Stimulated activated CD8-positive, alpha-beta memory T cell treated with anti-CD3 and anti-CD28 coated beads, Interleukin-15, amount 100 ng/mL, for 4 hours (primary cell): ENCODE results near the gene KRTAP20-1.

Source experiments
- DNase-seq, 2 donors: peaks; one replicate each; pipeline ENCODE4 v3.0.0-alpha.2; 2020; ENCODE audit warnings: low read depth in 2 of 2

Gene KRTAP20-1, protein sequence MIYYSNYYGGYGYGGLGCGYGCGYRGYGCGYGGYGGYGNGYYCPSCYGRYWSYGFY

DNA sequence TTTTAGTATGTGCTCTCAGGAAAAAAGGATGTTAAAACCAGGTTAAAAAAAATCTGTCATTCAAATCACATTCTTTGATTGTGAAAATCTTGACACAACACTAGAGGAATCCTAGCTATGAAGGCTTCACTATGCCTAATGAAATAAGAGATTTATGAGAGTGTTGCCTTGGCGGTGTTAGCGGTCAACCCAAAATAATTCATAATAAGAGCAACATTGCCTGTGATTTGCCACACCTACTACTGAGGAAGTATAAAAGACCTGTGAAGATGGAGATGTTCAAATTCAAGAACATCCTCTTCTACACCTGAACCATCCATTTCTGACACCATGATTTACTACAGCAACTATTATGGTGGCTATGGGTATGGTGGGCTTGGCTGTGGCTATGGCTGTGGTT lies at the start of gene KRTAP20-1:
TSS of gene KRTAP20-1 (plus strand) at position 301 of the 400 bp plus-strand sequence. CDS start at position 331, 30 bp downstream.
- no peak for DNase-seq

DNA sequence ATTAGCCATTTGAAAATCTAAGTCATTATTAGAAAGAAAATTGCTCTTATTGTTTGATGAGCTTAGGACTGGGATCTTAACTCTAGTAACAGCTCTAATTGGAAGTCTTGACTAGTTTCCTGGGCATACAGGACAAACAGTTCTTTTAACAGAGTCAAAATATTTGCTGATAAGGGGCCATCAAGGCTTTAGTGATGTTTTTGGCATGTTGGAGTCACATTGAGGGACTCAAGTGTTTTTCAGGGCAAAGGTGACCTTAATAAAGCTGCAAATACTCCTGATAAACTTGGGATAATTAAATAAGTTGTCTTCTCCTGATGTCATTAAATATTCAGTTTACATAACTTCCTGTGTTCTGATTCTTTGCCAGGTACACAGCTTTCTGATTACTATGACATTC lies 48.6 kb upstream of the KRTAP20-1 start:
- no peak for DNase-seq

DNA sequence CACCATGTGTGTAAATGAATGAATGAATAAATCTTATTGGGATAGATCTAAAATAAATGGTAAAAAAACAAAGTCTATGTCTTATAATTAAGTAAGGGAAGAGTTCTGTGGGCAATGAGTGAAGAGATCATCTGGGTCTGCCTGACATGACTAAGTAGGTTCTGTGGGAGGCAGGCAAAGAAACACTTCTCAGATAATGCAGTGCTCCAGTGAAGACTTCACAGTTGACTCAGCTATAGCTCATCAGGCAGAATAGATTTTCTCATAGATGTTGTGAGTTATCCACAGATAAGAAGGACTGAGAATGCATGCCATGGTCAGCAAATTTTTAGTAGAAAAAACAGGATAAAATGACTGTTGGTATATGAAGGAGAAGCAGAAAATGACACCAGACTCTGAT lies 38.5 kb upstream of the KRTAP20-1 start:
- DNase-seq, result no peak

DNA sequence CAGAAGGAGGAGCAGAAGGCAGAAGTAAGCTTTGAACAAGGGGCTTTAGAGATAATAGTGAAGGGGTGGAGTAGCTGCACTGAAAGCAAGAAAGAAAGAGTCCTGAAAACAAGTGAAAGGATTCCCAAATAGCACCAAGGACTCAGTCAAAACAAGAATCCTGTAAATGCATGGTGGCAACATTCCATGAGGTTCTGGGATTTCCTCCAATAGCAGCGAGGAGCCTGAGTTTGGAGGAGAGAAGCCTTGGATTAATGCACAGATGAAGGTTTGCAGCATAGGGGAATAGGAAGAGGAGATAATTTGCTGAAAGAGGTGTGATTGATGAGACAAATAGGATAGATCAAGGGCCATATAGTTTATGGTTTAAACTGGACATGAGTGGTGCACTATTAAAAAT lies 36.9 kb upstream of the KRTAP20-1 start:
- DNase-seq, result no peak

DNA sequence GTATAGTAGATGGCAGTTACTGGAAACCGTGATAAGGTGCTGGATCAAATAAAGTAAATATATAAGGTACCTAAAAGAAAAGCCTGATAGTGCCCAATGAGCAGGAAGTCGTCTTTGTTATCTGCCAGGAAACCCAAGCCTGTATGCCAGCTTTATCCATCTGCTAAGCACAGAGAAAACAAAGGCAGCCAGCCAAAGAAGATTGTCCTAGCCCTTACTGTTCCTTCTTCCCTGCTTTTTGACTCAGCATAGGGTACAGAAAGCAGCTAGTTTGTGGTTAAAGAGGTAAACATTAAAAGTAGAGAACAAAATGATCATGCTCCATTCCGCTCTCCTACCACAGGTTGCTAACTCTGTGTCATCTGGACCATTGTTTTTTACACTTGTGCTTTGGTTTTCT lies 36.1 kb upstream of the KRTAP20-1 start:
- no peak for DNase-seq

DNA sequence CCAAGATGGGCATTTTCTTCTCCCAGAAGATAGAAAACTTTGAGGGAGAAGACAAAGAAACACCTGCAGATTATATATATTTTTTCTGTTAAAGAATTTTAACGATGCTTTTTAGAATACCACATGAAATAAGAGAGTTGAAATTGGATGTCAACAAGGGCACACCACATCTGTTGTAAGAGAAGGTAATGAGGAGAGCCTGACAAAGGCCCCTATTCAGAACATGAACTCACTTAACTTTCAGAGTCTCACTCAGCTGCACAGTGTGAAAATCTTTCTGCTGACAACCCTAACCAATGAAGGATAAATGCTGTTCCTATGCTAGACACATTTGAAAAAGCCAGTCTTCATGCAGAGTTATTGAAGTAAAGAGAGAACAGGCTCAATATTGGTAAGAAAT lies 33.4 kb upstream of the KRTAP20-1 start:
- DNase-seq, result no peak

DNA sequence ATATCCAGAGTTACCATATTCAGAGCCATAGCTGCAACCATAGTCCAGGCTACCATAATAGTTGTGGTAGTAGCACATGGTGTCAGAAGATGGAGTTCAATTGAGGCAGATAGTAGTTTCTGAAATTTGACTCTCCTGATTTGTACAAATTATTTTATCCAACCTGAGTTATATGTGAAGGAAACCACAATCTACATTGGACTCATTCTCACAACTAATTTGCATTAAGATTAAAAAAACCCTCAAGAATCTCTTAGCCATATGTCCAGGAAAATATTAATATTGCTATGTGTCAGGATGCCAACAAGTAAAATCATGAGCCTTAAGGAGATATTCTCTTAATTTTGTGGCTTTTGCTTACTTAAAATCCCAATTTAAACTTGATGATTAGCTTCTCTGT lies 25.9 kb upstream of the KRTAP20-1 start, which contains the start of gene KRTAP22-2:
TSS of gene KRTAP22-2 (minus strand) at position 101 of the 400 bp plus-strand sequence.
- DNase-seq, result no peak

DNA sequence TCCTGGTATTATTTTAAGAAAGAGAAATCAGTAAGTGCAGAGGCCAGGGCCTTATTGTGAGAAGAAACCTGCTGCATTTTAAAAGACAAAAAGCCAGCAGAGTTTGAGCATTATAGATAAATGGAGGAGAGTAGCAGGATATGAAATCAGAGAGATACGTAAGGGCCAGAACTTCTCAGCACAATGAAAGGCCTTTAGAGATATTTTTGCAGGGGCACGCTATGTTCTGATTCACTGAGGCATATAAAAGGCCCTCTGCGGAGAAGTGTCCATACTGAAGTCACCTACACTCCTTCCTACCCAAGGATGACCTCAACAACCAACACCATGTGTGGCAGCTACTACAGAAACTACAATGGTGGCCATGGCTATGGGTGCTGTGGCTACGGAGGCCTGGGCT lies 24.1 kb upstream of the KRTAP20-1 start, which contains the start of gene KRTAP6-3:
TSS of gene KRTAP6-3 (plus strand) at position 301 of the 400 bp plus-strand sequence. CDS start at position 307, 6 bp downstream.
- DNase-seq, result no peak

DNA sequence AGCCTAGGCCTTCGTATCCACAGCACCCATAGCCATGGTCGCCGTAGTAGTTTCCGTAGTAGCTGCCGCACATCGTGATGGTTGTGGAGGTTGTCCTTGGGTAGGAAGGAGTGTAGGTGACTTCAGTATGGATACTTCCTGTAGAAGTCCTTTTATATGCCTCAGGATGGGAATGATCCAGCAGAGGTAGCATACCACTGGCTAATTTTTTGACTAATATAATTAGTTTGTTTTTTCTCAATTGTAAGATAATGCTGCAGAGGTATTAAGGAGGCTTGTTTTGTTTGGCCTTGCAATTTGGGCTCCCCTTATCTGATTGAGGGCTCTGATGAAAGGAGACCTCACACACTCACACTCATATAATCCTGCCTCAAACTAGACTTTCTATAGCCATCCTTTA lies 17.4 kb upstream of the KRTAP20-1 start, which contains the start of gene KRTAP6-2:
TSS of gene KRTAP6-2 (minus strand) at position 101 of the 400 bp plus-strand sequence. CDS start at position 73, 28 bp downstream.
- DNase-seq, result no peak

DNA sequence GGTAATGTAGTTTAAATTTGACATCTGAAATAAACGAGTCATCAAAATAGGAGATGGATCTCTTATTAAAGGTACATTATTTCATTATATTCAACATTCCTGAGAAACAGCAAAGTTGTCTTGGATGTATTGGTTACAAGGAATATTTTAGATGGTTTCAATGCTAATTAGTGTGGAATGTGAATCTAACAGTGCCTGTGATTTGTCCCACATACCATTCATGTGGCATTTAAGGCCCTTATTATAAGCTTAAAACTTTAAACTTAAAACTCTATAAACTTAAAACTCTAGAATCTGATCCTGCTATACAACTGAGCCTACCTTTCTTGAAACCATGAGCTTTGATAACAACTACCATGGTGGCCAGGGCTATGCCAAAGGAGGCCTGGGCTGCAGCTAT lies 15.4 kb upstream of the KRTAP20-1 start, which contains the start of gene KRTAP22-1:
TSS of gene KRTAP22-1 (plus strand) at position 301 of the 400 bp plus-strand sequence.
- no peak for DNase-seq

DNA sequence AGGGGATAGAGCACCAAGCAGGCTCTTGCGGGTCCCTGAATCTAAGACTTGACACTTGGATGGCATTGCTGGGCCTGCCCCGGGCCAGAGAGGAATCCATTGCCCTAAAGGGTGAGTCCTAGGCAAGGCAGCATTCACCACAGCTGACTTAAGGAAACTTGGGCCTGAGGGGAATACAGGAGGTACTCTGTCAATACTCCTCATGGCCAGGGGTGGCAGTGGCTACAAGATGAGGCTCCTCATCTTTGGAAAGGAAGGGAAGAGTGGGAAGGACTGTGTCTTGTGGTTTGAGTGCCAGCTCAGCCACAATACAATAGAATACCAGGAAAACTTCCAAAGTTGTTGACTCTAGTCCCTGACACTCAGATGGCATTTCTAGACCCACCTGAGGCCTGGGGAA lies 10.3 kb upstream of the KRTAP20-1 start:
- no peak for DNase-seq

DNA sequence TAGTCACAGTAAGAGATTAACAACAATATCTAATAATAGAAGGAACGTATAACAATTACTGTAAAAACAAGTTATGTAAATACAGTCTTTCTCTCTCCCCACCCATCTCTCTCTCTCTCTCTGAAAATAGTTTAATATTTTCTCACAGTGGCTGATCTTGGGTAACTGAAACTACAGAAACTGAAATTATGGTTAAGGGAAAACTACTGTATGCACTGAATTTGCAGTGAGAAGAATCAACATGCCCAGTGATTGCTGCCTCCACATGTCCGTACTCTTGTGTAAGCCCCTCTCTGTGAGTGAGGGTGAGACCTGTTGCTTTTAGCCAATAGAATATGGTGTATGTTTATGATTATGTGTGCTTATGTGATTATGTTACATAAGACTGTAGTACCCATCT lies 4.1 kb upstream of the KRTAP20-1 start:
- DNase-seq, result no peak

DNA sequence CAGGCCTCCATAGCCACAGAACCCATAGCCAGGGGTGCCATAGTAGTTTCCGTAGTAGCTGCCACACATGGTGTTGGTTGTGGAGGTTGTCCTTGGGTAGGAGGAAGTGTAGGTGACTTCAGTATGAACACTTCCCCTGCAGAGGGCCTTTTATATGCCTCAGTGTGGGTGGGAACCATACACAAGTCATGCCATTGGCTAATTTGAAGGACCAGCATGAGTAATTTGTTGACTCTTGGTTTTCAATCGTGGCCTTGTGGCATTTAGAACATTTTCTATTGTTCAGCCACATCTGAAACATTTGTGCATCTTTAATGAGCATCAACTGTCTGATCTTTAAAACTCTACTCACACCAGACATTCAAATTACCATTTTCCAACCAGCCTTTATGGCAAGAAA lies 2.4 kb upstream of the KRTAP20-1 start, which contains the start of gene KRTAP6-1:
TSS of gene KRTAP6-1 (minus strand) at position 95 of the 400 bp plus-strand sequence. CDS start at position 69, 26 bp downstream.
- DNase-seq, result no peak

DNA sequence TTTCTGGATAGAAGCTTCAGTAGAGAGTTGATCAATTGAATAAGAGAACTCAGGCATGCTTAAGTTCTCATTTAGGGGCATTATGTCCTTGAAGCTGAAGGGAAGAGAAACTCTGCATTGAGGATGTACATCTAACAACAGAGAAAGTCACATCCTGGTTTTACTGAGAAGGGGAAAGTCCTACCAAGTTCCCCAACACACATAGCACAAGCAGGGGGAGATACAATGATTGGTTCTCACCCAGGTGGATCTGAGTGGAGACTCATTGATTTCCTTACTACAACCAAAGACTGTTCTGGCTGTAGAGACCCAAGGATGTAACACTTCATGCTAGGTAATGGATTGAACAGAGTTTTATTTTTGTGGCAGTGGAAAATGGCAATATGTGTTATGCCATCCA lies 1.0 kb upstream of the KRTAP20-1 start:
- DNase-seq, result no peak

DNA sequence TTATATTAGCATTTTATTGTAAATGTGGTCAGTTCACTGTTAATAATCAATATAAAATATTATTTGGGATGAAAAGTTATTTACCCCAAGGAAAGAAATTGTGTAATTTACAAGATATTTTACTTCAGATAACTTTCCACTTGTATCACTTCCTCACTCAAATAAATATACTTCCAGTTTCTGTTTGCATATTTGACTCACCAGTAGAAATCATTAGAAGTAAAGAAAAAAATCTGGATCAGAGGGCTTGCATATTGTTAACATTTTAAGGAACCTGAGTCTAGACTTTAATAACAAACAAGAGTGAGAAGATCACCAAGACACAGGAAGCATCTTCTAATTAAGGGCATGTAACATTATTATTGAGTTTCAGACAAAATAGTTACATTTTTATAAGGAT lies 3.9 kb downstream of the KRTAP20-1 start:
- DNase-seq, result no peak

DNA sequence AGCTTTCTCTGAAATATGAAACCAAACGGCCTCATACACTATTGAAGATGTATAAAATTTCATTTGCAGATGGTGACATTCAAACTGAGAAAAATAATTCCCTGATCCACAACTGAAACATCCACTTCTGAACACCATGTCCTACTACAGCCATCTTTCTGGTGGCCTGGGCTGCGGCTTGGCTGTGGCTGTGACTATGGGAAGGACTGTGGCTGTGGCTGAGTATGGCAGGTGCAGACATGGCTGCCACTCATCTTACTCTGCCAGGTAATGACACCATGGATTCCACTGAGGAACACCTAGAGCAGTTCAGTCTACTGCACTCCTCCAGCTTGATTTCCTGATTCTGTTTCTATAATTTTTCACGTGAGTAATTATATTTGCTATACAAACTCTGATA lies 4.3 kb downstream of the KRTAP20-1 start, which contains the start of gene KRTAP20-4:
TSS of gene KRTAP20-4 (plus strand) at position 106 of the 400 bp plus-strand sequence.
- no peak for DNase-seq

DNA sequence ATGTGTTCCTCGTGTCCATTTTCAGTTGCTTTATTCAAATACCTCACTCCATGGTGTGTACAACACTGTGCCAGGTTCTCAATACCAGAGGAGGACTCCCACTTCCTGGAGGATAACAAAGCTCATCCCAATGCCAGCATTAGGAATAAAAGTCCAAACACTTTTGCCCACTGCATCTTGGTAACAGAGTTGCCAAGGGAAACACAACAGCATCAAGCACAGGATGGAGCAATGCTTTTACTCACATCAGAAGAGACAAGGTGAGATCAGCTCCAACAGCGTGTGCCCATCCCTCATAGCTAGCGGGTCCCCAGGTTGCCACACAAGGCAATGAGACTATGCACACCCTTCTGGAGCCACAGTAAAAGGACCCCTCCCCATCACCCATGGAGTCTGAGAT lies 7.1 kb downstream of the KRTAP20-1 start:
- no peak for DNase-seq

DNA sequence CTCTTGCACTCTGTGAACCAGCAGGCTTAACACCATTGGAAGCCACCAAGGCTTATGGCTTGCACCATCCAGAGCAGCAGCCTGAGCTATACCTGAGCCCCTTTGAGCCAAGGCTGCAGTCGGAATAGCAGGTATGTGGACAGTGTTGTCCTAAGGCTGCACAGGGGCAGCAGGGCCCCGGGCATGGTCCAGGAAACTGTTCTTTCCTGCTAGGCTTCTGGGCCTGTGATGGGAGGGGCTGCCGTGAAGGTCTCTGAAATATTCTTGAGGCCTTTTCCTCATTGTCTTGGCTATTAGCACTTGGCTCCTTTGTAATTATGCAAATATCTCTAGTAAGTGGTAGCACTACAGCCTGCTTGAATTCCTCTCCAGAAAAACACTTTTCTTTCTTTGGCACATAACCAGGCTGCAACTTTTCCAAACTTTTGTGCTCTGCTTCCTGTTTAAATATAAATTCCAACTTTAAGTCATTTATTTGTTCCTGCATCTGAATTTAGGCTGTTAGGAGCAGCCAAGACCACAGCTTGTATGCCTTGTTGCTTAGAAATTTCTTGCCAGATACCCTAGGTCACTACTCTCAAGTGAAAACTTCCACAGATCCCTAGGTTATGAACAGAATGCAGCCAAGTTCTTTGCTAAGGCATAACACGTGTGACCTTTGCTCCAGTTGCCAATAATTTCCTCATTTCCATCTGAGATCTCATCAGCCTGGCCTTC lies 9.4 kb downstream of the KRTAP20-1 start:
- DNase-seq, result no peak

DNA sequence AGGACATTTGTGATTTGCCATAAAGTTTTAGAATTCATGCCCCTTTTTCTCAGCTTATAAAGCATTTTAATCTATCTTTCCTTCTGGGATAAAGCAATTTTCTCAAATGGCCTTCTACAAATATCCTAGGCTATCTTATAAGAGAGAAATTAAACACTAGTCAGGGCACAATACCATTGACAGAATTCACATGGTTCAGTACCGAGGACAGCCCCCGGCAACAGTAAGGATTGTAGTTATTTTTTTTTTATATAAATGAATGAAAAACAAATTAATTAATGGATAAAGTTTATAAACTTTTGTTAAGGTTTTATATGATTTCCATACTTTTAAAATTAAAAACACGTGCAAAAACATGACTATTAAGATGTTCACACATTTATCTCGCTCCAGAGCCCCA lies 11.9 kb downstream of the KRTAP20-1 start:
- DNase-seq, result no peak

DNA sequence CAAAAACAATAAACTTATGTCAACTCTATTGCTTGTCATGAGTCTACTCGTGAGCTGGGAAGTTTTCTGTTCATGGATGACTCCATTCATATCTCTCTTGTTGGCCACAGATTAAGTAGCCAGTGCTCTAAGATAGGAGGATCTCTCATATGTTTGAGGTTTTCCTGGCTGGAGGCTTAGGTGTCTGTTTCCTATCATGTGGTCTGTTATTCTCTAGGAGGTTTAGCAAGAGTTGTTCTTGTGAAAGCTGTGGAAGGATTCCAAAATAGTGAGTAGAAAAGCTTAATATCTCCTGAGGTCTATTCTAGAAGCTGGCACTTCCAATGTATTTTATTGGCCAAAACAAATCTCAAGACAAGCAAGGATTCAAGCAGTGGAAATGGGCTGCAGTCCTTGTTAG lies 13.0 kb downstream of the KRTAP20-1 start:
- DNase-seq, result no peak

DNA sequence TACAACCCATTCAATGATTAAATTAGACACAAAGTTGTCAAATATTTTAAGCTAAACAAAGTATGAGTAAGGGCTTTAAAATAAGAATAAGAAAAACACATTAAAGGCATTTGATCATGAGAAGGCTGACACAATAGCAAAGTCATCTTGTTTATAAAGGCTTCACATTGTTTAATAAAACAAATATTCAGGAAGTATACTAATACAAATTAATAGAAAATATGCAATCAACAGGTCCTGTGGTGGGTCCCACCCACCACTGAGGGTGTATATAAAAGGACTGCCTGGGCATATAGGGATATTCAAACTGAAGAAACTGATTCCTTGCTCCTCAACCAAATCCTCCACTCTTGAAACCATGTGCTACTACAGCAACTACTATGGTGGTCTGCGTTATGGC lies 18.7 kb downstream of the KRTAP20-1 start, which contains the start of gene KRTAP20-2:
TSS of gene KRTAP20-2 (plus strand) at position 301 of the 400 bp plus-strand sequence. CDS start at position 359, 58 bp downstream.
- no peak for DNase-seq

DNA sequence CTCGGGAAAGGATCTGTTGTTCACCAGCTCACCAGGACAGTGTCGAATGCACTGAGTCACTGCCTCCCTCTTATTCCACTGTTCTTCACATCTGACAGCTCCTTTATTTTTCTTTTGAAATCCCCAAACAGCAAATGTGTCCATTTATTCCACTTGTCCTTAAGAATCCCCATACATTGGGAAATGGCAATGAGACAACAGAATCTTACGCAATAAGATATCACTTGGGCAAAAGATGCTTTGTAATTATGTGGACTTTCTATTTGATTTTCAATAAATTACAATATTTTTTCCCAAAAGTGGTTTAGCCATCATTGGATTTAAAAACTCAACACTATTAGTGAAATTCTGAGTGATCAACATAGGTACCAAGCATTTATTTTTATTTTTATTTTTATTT lies 22.5 kb downstream of the KRTAP20-1 start:
- no peak for DNase-seq

DNA sequence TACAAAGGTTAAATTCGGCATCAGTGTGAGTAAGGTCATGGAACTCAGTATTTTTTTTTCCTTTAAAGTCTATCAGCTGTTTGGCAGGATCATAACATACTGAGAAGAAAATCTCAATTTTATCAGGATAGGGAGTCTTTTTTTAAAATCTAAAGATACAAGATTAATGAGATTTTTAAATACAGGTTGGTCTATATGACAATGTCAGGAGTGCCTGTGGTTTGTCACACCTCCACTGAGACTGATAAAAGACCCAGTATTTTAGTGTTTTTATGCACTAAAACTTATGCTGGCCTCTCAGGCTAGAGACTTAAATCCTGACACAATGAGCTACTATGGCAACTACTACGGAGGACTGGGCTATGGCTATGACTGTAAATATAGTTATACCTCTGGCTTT lies 26.3 kb downstream of the KRTAP20-1 start, which contains the start of gene KRTAP20-3:
TSS of gene KRTAP20-3 (plus strand) at position 301 of the 400 bp plus-strand sequence.
- no peak for DNase-seq
